Measurements from ENCODE around the gene GCHFR.

DNA sequence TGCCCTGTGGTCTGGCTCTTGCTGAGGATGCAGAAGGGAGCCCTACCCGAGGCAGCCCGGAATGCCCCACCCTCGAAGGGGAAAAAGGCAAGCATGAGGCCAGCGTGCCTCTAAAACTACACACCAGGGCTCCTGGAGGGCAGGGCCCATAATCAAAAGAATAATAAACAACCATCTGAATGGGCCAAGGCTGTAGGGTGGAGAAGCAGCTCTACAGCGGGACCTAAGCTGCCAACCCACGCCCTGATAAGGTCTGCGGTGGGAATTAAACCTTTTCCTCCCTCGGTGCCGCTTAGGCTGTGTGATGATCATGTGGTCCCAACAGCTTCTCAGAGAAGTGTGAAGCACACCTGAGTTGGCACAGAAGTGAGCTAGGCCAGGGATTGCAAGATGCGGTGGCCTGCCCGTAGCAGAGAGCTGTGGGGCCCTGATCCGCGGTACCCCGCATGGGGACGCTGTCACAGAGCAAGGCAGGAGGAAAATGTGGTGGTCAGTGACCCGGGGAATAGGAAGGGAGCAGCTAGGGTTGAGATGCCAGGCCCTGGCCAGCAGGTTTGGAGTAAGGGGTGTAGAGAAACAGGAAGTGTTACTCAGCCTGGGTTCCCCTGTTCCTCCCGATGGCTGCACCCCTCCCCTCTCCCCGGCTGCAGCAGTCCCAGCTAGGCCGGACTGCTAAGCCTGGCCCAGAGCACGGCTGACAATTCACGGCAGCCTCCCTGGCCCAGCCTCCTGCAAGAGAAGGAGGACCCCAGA, 4.8 kb downstream of the GCHFR start:
- TF ChIP-seq, protein P1, sequence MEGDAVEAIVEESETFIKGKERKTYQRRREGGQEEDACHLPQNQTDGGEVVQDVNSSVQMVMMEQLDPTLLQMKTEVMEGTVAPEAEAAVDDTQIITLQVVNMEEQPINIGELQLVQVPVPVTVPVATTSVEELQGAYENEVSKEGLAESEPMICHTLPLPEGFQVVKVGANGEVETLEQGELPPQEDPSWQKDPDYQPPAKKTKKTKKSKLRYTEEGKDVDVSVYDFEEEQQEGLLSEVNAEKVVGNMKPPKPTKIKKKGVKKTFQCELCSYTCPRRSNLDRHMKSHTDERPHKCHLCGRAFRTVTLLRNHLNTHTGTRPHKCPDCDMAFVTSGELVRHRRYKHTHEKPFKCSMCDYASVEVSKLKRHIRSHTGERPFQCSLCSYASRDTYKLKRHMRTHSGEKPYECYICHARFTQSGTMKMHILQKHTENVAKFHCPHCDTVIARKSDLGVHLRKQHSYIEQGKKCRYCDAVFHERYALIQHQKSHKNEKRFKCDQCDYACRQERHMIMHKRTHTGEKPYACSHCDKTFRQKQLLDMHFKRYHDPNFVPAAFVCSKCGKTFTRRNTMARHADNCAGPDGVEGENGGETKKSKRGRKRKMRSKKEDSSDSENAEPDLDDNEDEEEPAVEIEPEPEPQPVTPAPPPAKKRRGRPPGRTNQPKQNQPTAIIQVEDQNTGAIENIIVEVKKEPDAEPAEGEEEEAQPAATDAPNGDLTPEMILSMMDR (IDR thresholded peaks at IDR 0.05; ENCODE audit: low read depth, low read length, poor library complexity, severe bottlenecking), result peak; percentile 55
- no peak for TF ChIP-seq EZH2phosphoT487 (IDR thresholded peaks at IDR 0.05; ENCODE audit: borderline replicate concordance, low read length)
